T47D (cell line): ENCODE measurements around the gene TTC21A.

ENCODE experiments used
- DNase-seq, 2 experiments: peaks; one replicate each; pipeline versions ENCODE4 v3.0.0 to v3.0.0-alpha.2; 2011 to 2012; ENCODE audit warnings: low read depth in 1 of 2, low spot score in 1 of 2
- JUND ChIP-seq: IDR thresholded peaks from 2 replicates; pipeline ENCODE4 v1.6.1; 2012; ENCODE audit warnings: low read depth
- in situ Hi-C: cut with HindIII; loops from 2 replicates; pipeline ENCODE4 v1.10.0; 2016; ENCODE audit warnings: low sequenced_read_pairs, low pct_unique_long_range_greater_than_20kb

TTC21A gene

DNA sequence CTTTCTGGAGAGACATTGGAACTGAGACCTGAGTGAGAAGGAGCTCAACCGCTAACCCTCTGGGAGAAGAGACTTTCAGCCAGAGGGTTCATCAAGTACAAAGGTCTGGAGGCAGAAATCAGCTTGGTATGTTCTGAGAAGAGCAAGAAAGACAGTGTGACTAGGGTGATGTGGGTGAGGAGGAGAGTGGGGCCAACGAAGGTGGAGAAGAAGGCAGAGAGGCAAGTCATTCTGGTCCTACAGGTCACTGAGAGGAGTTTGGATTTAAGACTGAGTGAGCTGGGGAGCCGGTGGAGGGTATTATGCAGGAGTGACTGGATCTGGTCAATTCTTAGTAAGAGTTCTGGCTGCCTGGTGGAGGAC, 72.7 kb downstream of the TTC21A start:
- no peak for TF ChIP-seq JUND
- in situ Hi-C loops, result no loop called here
- DNase-seq, result peak in 1 of 2 experiments; percentile 41

DNA sequence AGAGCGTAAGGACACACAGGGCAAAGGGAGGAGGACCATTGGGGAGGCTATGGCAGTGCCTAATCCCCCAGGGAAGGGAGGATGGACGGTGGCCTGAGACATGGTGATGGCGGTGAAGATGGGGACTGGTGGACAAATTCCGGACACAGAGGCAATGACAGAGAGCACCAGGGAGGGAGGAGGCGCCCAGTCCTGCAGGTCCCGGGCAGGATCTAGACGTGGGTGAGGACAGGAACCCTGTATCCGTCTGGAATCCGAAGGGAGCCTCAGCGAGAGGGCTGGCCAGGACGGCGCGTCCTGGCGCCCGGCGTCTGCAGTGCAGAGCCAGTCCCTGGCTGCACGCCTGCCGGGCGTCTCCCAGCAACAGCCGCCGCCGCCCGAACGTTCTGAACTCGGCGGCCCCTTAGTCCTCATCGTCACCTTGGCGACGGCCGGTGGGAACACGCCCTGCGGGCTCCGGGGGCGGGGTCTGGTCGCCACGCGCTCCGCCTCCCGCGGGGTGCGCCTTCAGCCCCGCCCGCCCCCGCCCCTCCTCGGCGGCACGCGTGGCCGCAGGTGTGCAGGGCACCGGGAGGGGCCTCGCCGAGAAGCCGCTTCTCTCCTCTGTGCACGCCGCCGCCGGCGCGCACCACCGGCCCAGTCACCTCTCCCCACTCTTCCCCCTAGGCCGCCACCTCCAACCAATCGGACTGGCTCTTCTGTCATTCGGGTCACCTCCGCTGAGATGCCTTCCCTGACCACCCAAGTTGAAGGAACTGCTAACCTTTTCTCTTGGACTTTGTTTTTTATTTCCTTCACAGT, 73.3 kb downstream of the TTC21A start:
- DNase-seq, result peak; percentile 84 to 94
- no peak for TF ChIP-seq JUND
- in situ Hi-C loops, result no loop called here

DNA sequence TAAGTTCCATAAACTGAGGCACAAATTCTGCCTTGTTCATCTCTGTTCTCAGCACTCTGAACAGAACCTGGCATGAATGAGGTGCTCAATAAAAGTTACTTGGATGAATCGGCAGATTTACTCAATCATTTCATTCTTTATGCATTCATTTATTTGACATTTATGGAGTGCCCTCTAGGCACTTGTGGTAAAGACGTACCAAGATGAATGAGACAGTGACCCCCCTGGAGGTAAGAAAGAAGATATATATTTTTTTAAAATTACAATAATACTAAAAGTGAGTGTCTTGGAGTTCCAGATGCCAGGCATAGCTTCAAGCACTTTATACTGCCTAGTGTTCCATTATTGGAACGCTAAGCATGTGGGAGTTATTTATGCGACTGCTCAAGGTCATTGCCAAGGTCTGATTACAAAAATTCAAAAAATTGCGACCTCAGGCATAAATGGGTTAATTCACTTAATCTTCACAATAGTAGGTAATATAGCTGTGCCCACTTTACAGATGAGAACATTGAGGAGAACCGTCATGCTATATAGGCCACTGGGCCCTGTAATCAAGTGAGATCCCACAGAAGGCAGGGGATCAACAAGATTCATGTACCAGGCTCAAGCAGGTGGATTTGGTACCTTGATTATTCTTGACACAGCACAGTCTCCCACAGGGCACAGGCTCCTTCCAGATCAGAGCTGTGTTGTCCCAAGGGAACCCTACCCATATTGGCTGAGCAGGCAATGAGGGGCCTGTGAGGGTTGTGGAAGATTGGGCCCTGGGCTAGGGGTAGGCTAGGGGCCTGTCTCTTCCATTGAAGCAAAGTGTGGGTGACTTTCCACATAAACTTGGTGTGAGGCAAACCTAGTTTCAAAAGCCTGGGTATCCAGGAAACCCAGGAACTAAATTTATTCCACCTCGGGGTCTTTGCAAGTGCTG, 74.2 kb downstream of the TTC21A start:
- in situ Hi-C loops, result no loop called here

GRCh38 chr3:39183211-39184080, 76.0 kb downstream of the TTC21A start:
- in situ Hi-C loops, result no loop called here
- TF ChIP-seq JUND, result no peak
- no peak for DNase-seq

More for the DNA sequence above, 74.2 kb downstream of the TTC21A start:
- no peak for DNase-seq
- no peak for TF ChIP-seq JUND

- in situ Hi-C loops, result no loop called here
- no peak for DNase-seq
- TF ChIP-seq JUND, result no peak
These were observed 76.8 kb downstream of the TTC21A start for GRCh38 chr3:39184081-39184967.

DNA sequence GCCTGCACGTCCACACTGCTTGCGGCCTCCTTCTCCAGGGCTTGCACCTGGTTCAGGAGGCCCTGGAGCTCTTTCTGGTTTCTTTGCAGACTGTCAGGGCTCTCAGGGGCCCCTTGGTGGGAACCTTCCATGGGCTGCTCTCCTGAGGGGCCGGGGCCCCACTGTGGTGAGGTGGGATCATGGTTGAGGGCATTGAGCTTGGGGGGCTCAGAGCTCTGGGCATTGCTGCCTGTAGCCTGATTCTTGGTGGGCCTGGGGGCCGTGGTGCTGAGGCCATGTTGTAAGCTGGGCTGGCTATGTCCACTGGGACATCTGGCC, 77.4 kb downstream of the TTC21A start:
- in situ Hi-C loops, result no loop called here
- no peak for DNase-seq
- no peak for TF ChIP-seq JUND

GRCh38 chr3:39185326-39185958, 78.0 kb downstream of the TTC21A start:
- no peak for DNase-seq
- in situ Hi-C loops, result no loop called here
- TF ChIP-seq JUND, result no peak

DNA sequence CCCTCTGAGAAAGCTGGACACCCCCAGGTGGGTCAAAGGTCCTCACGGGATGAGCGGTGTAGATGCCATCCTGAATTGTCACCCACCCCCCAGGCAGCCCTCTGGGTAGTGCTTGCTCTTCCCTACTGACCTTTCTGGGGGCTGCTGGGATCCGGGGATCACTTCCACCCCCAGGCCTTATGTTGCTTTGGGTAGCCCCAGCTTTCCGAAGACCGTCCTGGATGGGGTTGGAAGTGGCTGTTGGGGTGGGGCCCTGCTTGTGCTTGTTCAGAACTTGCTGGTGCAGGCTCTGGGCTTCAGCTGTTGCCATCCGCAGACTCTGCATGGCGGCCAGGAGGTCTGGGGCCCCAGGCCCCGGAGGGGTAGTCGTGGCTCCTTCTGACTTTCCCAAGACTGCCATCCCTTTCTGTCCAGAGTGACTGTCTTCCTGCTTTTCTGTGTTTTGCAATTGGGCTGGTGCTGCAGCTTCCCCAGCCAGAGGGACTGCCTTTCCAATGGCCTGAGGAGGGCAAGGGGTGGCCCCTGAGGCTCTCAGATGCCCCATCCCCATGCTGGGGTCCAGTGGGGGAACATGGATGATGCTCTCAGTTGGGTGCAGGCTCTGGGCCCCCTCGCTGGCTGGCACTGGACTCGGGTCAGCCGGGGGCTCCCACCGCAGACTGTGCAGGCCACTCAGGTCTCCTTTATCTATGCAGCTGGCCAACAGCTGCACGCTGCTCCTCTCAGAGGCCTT, 78.6 kb downstream of the TTC21A start:
- in situ Hi-C loops, result no loop called here
- no peak for DNase-seq
- no peak for TF ChIP-seq JUND

GRCh38 chr3:39186692-39187151, 79.2 kb downstream of the TTC21A start:
- in situ Hi-C loops, result no loop called here
- DNase-seq, result no peak

DNA sequence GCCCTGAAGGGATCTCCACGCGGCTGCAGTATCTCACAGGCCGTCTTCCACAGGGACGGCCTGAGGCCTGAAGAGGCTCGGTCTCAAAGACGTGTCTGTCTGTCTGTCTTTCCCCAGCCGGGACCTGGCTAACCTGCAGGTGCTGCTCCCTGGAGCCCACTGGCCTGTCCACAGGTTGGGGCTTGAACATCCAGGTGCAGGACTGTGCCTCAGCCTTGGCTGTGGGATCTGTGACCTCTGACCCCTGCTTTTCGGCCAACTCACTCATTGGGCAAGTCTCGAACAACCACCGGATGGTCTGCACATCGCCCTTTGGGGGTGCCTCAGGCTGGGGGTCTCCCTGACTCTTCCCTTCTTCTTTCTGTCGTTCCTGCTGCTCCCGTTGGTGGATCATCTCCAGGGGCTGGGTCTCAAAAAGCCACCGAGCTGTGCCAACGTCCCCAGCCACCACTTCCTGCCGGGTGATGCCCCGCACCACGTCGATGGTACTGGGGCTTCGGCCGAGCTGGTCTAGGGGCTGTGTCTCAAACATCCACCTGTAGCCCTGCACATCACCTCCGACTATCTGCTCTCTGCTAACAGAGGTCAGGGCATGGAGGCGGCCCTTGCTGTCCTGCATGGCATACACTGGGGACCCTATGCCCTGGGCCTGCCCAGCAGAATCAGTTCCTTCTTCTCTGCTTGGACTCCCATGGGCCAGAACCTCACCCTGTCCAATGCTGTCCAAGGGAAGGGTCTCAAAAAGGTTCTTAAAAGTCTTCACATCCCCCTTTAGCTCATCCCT, 80.1 kb downstream of the TTC21A start:
- DNase-seq, result no peak
- no peak for TF ChIP-seq JUND
- in situ Hi-C loops, result no loop called here

More at GRCh38 chr3:39186692-39187151, 79.2 kb downstream of the TTC21A start:
- no peak for TF ChIP-seq JUND
